ENCODE data around the gene IFIT1B.

- TF ChIP-seq JUND (IDR thresholded peaks at IDR 0.05) = no peak
- no peak for TF ChIP-seq ZNF274 (IDR thresholded peaks at IDR 0.05; ENCODE audit: low read depth, low read length)
- TF ChIP-seq EZH2 (IDR thresholded peaks at IDR 0.05) = no peak
- TF ChIP-seq TCF7L2 (IDR thresholded peaks at IDR 0.05; ENCODE audit: borderline replicate concordance, extremely low read depth, insufficient read depth, insufficient read length) = no peak
- TF ChIP-seq ZFX (IDR thresholded peaks at IDR 0.05) = no peak
- TF ChIP-seq, protein P1, sequence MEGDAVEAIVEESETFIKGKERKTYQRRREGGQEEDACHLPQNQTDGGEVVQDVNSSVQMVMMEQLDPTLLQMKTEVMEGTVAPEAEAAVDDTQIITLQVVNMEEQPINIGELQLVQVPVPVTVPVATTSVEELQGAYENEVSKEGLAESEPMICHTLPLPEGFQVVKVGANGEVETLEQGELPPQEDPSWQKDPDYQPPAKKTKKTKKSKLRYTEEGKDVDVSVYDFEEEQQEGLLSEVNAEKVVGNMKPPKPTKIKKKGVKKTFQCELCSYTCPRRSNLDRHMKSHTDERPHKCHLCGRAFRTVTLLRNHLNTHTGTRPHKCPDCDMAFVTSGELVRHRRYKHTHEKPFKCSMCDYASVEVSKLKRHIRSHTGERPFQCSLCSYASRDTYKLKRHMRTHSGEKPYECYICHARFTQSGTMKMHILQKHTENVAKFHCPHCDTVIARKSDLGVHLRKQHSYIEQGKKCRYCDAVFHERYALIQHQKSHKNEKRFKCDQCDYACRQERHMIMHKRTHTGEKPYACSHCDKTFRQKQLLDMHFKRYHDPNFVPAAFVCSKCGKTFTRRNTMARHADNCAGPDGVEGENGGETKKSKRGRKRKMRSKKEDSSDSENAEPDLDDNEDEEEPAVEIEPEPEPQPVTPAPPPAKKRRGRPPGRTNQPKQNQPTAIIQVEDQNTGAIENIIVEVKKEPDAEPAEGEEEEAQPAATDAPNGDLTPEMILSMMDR (IDR thresholded peaks at IDR 0.05 in 2 of 3, conservative IDR thresholded peaks at IDR 0.05 in 1 of 3; ENCODE audit: borderline replicate concordance in 1 of 3, insufficient read depth in 1 of 3, low read depth in 2 of 3, low read length in 2 of 3) = no peak
- TF ChIP-seq, protein P2, sequence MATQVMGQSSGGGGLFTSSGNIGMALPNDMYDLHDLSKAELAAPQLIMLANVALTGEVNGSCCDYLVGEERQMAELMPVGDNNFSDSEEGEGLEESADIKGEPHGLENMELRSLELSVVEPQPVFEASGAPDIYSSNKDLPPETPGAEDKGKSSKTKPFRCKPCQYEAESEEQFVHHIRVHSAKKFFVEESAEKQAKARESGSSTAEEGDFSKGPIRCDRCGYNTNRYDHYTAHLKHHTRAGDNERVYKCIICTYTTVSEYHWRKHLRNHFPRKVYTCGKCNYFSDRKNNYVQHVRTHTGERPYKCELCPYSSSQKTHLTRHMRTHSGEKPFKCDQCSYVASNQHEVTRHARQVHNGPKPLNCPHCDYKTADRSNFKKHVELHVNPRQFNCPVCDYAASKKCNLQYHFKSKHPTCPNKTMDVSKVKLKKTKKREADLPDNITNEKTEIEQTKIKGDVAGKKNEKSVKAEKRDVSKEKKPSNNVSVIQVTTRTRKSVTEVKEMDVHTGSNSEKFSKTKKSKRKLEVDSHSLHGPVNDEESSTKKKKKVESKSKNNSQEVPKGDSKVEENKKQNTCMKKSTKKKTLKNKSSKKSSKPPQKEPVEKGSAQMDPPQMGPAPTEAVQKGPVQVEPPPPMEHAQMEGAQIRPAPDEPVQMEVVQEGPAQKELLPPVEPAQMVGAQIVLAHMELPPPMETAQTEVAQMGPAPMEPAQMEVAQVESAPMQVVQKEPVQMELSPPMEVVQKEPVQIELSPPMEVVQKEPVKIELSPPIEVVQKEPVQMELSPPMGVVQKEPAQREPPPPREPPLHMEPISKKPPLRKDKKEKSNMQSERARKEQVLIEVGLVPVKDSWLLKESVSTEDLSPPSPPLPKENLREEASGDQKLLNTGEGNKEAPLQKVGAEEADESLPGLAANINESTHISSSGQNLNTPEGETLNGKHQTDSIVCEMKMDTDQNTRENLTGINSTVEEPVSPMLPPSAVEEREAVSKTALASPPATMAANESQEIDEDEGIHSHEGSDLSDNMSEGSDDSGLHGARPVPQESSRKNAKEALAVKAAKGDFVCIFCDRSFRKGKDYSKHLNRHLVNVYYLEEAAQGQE (IDR thresholded peaks at IDR 0.05; ENCODE audit: low read depth) = no peak
Observed at GRCh38 chr10:89339875-89340274, 38.0 kb upstream of the IFIT1B start.

Measured in HCT116 (cell line).